Measurements from ENCODE around the gene SPTLC1.

The SPTLC1 gene

GRCh38 chr9:92071634-92072033 lies 43.6 kb downstream of the SPTLC1 start:
- no peak for DNase-seq

GRCh38 chr9:92066168-92066567 lies 49.0 kb downstream of the SPTLC1 start:
- no peak for DNase-seq

GRCh38 chr9:92064711-92065110 lies 50.5 kb downstream of the SPTLC1 start:
- no peak for DNase-seq

- DNase-seq, result no peak
These were observed 54.0 kb downstream of the SPTLC1 start for GRCh38 chr9:92061184-92061583.

- DNase-seq, result no peak
These were observed 55.6 kb downstream of the SPTLC1 start for GRCh38 chr9:92059661-92060060.

- DNase-seq, result no peak
These were observed 56.3 kb downstream of the SPTLC1 start for GRCh38 chr9:92058723-92059444.

GRCh38 chr9:92058026-92058425 lies 57.2 kb downstream of the SPTLC1 start:
- no peak for DNase-seq

GRCh38 chr9:92057226-92057625 lies 58.0 kb downstream of the SPTLC1 start:
- DNase-seq, result no peak

- no peak for DNase-seq
These were observed 59.6 kb downstream of the SPTLC1 start for GRCh38 chr9:92055624-92056023.

GRCh38 chr9:92048924-92049625 lies 66.1 kb downstream of the SPTLC1 start:
- no peak for DNase-seq

- DNase-seq, result no peak
These were observed 67.7 kb downstream of the SPTLC1 start for GRCh38 chr9:92047500-92047899.

GRCh38 chr9:92046676-92047075 lies 68.5 kb downstream of the SPTLC1 start:
- no peak for DNase-seq

- DNase-seq, result no peak
These were observed 70.3 kb downstream of the SPTLC1 start for GRCh38 chr9:92044936-92045335.

GRCh38 chr9:92043002-92043401 lies 72.2 kb downstream of the SPTLC1 start:
- no peak for DNase-seq

- DNase-seq, result no peak
These were observed 73.0 kb downstream of the SPTLC1 start for GRCh38 chr9:92042260-92042659.

- no peak for DNase-seq
These were observed 78.5 kb downstream of the SPTLC1 start for GRCh38 chr9:92036756-92037155.

- no peak for DNase-seq
These were observed 78.8 kb downstream of the SPTLC1 start for GRCh38 chr9:92036411-92036746.

- DNase-seq, result no peak
These were observed 79.4 kb downstream of the SPTLC1 start for GRCh38 chr9:92035687-92036410.

GRCh38 chr9:92035146-92035545 lies 80.1 kb downstream of the SPTLC1 start:
- DNase-seq, result no peak

GRCh38 chr9:92033991-92034390 lies 81.2 kb downstream of the SPTLC1 start:
- DNase-seq, result no peak

GRCh38 chr9:92033307-92033706 lies 81.9 kb downstream of the SPTLC1 start:
- no peak for DNase-seq

GRCh38 chr9:92032891-92033290 lies 82.3 kb downstream of the SPTLC1 start:
- DNase-seq, result no peak

- no peak for DNase-seq
These were observed 84.8 kb downstream of the SPTLC1 start for GRCh38 chr9:92030367-92030766.

GRCh38 chr9:92029553-92029952 lies 85.7 kb downstream of the SPTLC1 start:
- DNase-seq, result no peak

Measured in NCI-H1694 treated with DMSO at 0.1 percent for 48 hours (cell line).